CD4-positive, alpha-beta T cell treated with Interferon alpha-2 for 1 hour (primary cell): ENCODE measurements around the gene MAML2.

Experiments
- DNase-seq, 2 donors: peaks; one replicate each; pipeline ENCODE4 v3.0.0-alpha.2; 2020 to 2022

The MAML2 gene

GRCh38 chr11:96113193-96113681 is 229.8 kb downstream of the MAML2 start:
- DNase-seq, result no peak

- no peak for DNase-seq
Observed at GRCh38 chr11:96112192-96113128, 230.5 kb downstream of the MAML2 start.

GRCh38 chr11:96111308-96111707 is 231.7 kb downstream of the MAML2 start:
- DNase-seq, result no peak

- no peak for DNase-seq
Observed at GRCh38 chr11:96110302-96110701, 232.7 kb downstream of the MAML2 start.

GRCh38 chr11:96109331-96110030 is 233.5 kb downstream of the MAML2 start:
- no peak for DNase-seq

- DNase-seq, result no peak
Observed at GRCh38 chr11:96107143-96107824, 235.7 kb downstream of the MAML2 start.

DNA sequence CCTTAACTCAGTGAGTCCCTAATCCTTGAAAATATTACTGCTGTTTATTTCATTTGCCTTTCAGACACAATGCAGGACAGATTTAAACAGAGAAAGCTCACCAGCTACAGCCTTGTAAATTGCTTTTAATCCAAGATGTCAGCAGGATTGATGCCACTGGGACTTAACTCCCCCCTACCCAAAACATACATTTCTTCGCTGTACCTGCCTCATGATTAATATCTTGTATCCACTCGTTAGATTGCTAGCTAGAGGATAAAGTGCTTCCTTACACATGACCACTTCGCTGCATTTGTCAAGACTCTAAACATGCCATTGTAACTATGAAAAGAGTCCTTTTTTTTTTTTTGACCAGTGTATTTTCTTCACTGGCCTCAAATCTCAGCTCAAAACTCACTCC is 236.3 kb downstream of the MAML2 start:
- DNase-seq, result no peak

DNA sequence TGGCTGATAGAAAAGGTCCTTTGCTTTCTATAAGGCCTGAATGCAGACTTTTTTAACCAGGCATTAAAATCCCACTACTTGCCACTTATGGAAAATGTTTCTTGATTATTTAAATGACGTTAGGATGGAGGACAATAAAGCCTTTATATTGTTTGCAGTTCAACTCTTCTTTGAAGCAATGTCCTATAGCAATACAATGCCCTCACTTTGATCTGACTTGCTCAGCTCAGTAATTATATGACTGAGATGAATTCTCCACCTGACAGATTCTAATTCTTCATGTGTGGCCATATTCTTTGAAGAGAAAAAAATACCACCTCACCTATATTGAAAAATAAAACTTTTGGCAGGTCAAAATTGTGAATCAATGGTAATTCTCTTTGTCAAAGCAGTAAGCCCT is 237.1 kb downstream of the MAML2 start:
- no peak for DNase-seq

GRCh38 chr11:96105197-96105895 is 237.6 kb downstream of the MAML2 start:
- peak in 1 of 2 donors; percentile 42 for DNase-seq

- no peak for DNase-seq
Observed at GRCh38 chr11:96104496-96104895, 238.5 kb downstream of the MAML2 start.

DNA sequence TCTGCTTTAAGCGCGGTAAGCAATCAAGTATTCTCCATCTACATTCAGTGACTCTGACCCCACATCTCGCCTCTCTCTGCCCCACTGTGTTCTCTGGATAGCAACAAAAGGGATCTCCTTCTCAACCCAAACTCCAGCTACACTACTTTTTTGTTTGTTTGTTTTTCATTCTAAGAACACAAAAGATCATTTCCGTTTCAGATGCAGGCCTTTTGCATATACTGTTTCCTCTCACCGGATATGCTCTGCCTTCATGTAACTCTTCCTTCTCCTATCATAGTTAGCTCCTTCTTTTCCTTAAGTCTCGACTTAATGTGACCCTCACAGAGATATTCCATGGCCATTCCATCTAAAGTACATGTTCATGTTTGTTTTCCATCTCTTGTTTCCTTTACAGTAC is 239.3 kb downstream of the MAML2 start:
- no peak for DNase-seq

DNA sequence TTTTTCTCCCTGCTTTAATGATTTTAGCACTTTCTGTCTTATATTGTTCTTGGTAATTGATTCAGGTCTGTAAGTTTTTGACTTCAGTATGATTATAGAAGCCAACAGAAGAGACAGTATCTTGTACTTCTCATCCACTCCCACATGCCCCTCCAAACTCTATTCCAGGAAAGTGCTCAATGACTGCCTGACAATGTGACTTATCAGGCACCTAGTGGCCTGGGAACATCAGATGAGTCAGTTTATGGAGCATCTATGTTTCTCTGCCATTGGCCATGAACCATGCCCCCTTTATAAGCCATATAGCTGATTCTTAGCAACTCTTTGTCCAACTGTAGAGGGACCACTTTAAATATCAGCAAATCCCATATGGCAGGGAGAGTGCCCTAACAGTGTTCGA is 239.9 kb downstream of the MAML2 start:
- no peak for DNase-seq

DNA sequence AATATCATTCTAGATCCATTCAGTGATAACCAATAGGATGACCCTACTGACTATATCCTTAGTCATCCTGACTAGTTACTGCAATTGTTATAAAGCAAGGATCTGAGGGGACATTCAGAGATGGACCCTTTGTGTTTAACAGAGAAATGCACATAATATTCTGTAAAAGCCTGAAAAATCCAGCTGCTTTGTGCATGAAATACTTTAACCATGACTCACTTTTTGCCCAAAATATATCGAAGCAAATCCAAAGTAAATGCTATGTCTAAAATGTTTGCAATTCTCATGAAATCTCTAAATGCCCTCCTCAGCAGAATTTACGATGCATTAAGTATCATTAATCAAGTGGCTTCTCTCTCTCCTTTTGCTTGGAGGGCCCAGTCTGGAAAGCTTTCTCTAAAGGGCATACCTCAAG is 240.3 kb downstream of the MAML2 start:
- no peak for DNase-seq

DNA sequence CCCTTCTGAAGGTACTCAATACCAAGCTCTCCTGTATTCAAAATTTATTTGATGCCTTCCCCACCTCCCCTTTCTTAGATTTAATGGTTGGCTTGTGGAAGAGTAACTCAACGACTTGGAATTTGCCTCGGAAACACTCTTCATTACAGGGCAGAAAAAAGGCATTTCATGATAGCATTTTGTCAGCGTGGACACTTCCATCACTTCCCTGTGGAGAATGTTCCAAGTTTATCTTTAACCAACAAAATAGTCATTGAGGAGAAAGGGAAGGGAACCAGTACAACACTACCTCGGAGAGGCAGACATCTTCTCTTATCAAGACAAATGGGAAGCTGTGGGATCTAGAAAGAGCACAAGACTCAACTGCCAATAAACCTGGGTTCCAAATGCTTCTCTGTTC is 241.8 kb downstream of the MAML2 start:
- no peak for DNase-seq

- DNase-seq, result no peak
Observed at GRCh38 chr11:96098511-96099241, 244.3 kb downstream of the MAML2 start.

DNA sequence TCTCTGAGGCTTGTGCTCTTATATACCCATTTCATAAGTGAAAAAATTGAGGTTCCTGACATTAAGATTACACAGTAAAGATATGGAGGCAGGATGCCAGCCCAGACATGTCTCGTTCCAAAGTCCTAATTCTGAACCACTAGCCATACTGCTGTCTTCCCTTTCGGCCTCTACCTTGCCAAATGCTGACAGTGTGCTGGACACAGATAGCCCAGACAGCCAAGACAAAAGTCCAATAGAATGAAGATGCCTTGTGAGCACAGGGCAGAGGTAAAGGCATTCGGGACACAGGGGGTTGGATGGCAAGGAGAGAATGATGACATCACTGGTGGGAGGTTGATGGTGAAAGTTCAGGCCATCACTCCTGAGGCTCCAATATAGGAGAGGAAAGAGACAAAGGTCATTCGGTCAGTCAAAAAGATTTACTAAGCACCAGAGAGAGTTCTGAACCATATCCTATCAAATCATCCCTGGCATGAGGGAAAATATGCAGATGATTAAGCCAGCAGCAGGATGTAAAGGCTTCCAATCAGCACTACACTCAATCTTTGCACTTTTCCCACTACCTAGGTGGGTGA is 245.1 kb downstream of the MAML2 start:
- no peak for DNase-seq

GRCh38 chr11:96096360-96096759 is 246.6 kb downstream of the MAML2 start:
- no peak for DNase-seq

- DNase-seq, result no peak
Observed at GRCh38 chr11:96095884-96096303, 247.1 kb downstream of the MAML2 start.

DNA sequence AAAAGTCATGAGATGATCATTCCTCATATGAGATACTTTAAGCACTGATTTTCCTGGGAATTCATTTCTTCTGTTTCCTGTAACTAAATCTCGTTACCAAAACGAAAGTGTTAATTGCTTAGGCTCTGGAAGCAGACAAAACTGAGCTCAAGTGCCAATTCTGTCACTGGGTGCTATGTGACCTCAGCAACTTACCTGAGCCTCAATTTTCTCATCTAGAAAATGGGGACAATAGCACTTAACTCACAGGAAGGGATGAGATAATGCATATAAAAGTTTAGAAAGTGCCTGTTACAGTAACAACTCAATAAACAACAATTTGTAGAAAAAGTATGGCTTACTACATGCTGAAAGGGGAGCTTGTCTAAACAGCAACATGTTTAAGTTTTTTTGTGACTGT is 248.8 kb downstream of the MAML2 start:
- DNase-seq, result no peak

DNA sequence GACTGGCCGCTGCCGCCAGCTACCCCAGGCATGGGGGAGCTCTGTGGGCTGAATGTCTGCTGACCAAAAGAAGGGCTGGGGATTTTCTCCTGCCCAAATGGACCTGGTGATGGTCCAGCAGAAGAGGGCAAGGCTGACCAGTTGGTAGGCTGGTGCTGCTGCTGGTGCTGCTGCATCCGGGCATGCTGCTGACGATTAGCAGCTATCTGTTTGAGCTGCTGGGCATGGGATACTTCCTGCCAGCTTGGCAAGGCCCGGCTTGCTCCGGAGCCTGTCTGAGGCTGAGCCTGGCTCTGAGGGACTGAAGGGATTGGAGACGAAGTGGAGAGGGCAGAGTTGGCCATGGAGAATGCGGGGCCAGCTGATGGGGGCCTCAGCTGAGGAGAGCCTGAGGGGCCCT is 250.5 kb downstream of the MAML2 start:
- no peak for DNase-seq

DNA sequence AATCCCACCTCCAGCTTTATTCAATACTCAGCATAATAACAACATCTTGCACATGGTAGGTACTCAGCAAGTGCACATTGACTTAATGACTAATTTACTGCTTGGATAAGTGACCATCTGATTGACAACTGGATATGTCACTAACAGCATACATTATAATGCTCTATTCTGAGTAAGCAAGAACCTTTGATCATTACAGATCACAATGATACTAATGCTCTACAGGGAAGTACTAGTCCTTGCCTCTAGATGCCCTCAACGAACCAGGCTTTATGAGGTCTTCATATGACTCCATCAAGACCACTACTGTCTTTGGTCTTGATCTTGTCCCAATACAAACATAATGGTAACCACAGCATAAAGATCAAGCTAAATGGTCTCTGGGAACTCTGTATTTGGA is 251.5 kb downstream of the MAML2 start:
- peak; percentile 20 to 64 for DNase-seq

DNA sequence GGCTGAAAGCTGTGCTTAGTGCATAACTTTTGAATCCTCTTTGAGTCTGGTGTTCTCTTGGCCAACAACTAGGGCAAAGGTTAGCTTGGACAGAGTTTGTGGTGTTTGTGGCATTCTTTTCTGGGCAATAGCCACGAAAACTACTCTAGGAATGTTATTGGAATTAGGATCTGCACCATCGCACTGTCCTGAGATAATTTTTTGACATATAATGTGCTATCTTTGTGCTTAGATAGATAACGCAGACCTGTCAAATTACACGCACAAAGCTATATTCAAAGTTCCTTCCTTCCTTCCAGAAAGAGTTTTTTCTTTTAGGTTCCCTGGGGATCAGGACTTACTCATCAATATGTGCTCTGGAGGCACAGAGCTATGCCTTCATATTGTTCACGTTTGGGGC is 252.3 kb downstream of the MAML2 start:
- DNase-seq, result no peak
